Liver (tissue), 9 donors: Measurements from ENCODE around the gene CLDN17. TPM values are rescaled to one million over a fixed set of nuclear protein-coding genes. Genes with fewer than 3 reads are reported as not detected.

Experiments
- DNase-seq: peaks from one replicate; pipeline ENCODE4 v3.0.0-alpha.2; 2017; ENCODE audit warnings: low spot score
- H3K27ac ChIP-seq, 2 donors: one replicate each; pipeline ENCODE4 v1.7.0; 2013; ENCODE audit warnings: inconsistent platforms in 2 of 2, low read length in 2 of 2, control low read depth in 1 of 2, low read depth in 1 of 2, mild to moderate bottlenecking in 1 of 2
- H3K27me3 ChIP-seq, 4 donors: one replicate each; pipeline versions ENCODE4 v1.6.1 to v1.7.0; 2013; ENCODE audit warnings: low read length in 3 of 4, inconsistent platforms in 1 of 4, mild to moderate bottlenecking in 1 of 4, moderate library complexity in 1 of 4; ENCODE audit not compliant: control insufficient read depth in 4 of 4, insufficient read depth in 4 of 4
- H3K36me3 ChIP-seq, 4 donors: one replicate each; pipeline versions ENCODE4 v1.6.1 to v1.7.0; 2013; ENCODE audit warnings: low read length in 3 of 4, mild to moderate bottlenecking in 3 of 4, low read depth in 1 of 4, moderate library complexity in 1 of 4; ENCODE audit not compliant: control insufficient read depth in 4 of 4, insufficient read depth in 3 of 4
- H3K4me1 ChIP-seq, 4 donors: one replicate each; pipeline versions ENCODE4 v1.6.1 to v1.7.0; 2013; ENCODE audit warnings: low read length in 3 of 4, mild to moderate bottlenecking in 3 of 4, moderate library complexity in 1 of 4; ENCODE audit not compliant: control insufficient read depth in 4 of 4, insufficient read depth in 4 of 4
- H3K4me3 ChIP-seq, 3 donors: one replicate each; pipeline versions ENCODE4 v1.6.1 to v1.7.0; 2013; ENCODE audit warnings: low read length in 3 of 3, control low read depth in 1 of 3, low read depth in 1 of 3, mild to moderate bottlenecking in 1 of 3
- H3K9ac ChIP-seq, 2 donors: one replicate each; pipeline ENCODE4 v1.7.0; 2013; ENCODE audit warnings: low read length in 2 of 2, mild to moderate bottlenecking in 2 of 2, moderate library complexity in 2 of 2, control low read depth in 1 of 2, low read depth in 1 of 2
- H3K9me3 ChIP-seq, 4 donors: one replicate each; pipeline versions ENCODE4 v1.6.1 to v1.7.0; 2013; ENCODE audit warnings: low read length in 3 of 4; ENCODE audit not compliant: control insufficient read depth in 4 of 4
- EGR1 ChIP-seq, 2 donors: IDR thresholded peaks; 2 replicates each; pipeline ENCODE4 v1.6.1; 2016 to 2018; ENCODE audit warnings: antibody characterized with exemption in 2 of 2, low read depth in 2 of 2
- FOXA1 ChIP-seq: IDR thresholded peaks from 2 replicates; pipeline ENCODE4 v1.6.1; 2016; ENCODE audit warnings: antibody characterized with exemption
- FOXA2 ChIP-seq: IDR thresholded peaks from 2 replicates; pipeline ENCODE4 v1.6.1; 2016; ENCODE audit warnings: antibody characterized with exemption
- GABPA ChIP-seq, 2 donors: IDR thresholded peaks in 1 of 2; conservative IDR thresholded peaks in 1 of 2; 2 replicates each; pipeline ENCODE4 v1.6.1; 2016; ENCODE audit warnings: antibody characterized with exemption in 2 of 2, mild to moderate bottlenecking in 1 of 2, moderate library complexity in 1 of 2
- HNF4A ChIP-seq, 2 donors: conservative IDR thresholded peaks; 2 replicates each; pipeline ENCODE4 v1.6.1; 2016; ENCODE audit warnings: antibody characterized with exemption in 2 of 2, mild to moderate bottlenecking in 2 of 2
- HNF4G ChIP-seq: IDR thresholded peaks from 2 replicates; pipeline ENCODE4 v1.6.1; 2016; ENCODE audit warnings: antibody characterized with exemption
- JUND ChIP-seq, 2 donors: IDR thresholded peaks; 2 replicates each; pipeline ENCODE4 v1.6.1; 2016; ENCODE audit warnings: antibody characterized with exemption in 2 of 2
- NR2F2 ChIP-seq: IDR thresholded peaks from 2 replicates; pipeline ENCODE4 v1.6.1; 2016; ENCODE audit warnings: antibody characterized with exemption
- RAD21 ChIP-seq, 2 donors: IDR thresholded peaks; 2 replicates each; pipeline ENCODE4 v1.6.1; 2016; ENCODE audit warnings: antibody characterized with exemption in 2 of 2, mild to moderate bottlenecking in 2 of 2
- RXRA ChIP-seq, 2 donors: IDR thresholded peaks; 2 replicates each; pipeline ENCODE4 v1.6.1; 2017 to 2018; ENCODE audit warnings: antibody characterized with exemption in 2 of 2, mild to moderate bottlenecking in 1 of 2
- SP1 ChIP-seq: IDR thresholded peaks from 2 replicates; pipeline ENCODE4 v1.6.1; 2018; ENCODE audit warnings: antibody characterized with exemption, mild to moderate bottlenecking
- TAF1 ChIP-seq: conservative IDR thresholded peaks from 2 replicates; pipeline ENCODE4 v1.6.1; 2016; ENCODE audit warnings: antibody characterized with exemption, mild to moderate bottlenecking
- YY1 ChIP-seq: IDR thresholded peaks from 2 replicates; pipeline ENCODE4 v1.6.1; 2016; ENCODE audit warnings: antibody characterized with exemption, mild to moderate bottlenecking
- WGBS: extraction: QIAGEN DNeasy Blood & Tissue Kit; methylation state at CpG from one replicate; pipeline ENCODE4 v1.1.7; 2013; 5-methylcytosine and 5-hydroxymethylcytosine counted together
- polyA plus RNA-seq, 2 donors: library from polyadenylated mRNA; stranded (reverse) in 1 of 2; unstranded in 1 of 2; fragments of 200-250 nt in 1 of 2; fragments of >200 nt in 1 of 2; fragmentation: Nextera tagmentation in 1 of 2; extraction: Ambion mirVana in 1 of 2; gene quantifications; one replicate each; pipeline versions ENCODE4 v1.2.1 to v1.2.3, GENCODE V29; 2013 to 2015
- total RNA-seq, 2 donors: library from RNA; depleted of rRNA; stranded (reverse); fragments of >200 nt; gene quantifications; one replicate each; pipeline ENCODE4 v1.2.3, GENCODE V29; 2014
- TF ChIP-seq, protein P1 (sequence below): IDR thresholded peaks from 2 replicates; pipeline ENCODE4 v1.6.1; 2016; ENCODE audit warnings: antibody characterized with exemption
- TF ChIP-seq, protein P2 (sequence below): fragments of 150-350 bp; IDR thresholded peaks from 2 replicates; pipeline ENCODE4 v1.5.1; 2017; ENCODE audit warnings: improper control_type of control experiment, low read depth, low read length; ENCODE audit not compliant: missing input control
- TF ChIP-seq, protein P3 (sequence below): IDR thresholded peaks from 2 replicates; pipeline ENCODE4 v1.6.1; 2016; ENCODE audit warnings: antibody characterized with exemption
- TF ChIP-seq, protein P4 (sequence below): IDR thresholded peaks from 2 replicates; pipeline ENCODE4 v1.6.1; 2016; ENCODE audit warnings: antibody characterized with exemption, mild to moderate bottlenecking
- TF ChIP-seq, protein P5 (sequence below): IDR thresholded peaks from 2 replicates; pipeline ENCODE4 v1.6.1; 2016; ENCODE audit warnings: antibody characterized with exemption
- donor health status: healthy.
- donor health status: healthy.
- donor health status: healthy.
- donor health status: healthy.
- donor health status: healthy.

CLDN17 gene
- total and polyA plus RNA-seq, 4 donors: not detected

DNA sequence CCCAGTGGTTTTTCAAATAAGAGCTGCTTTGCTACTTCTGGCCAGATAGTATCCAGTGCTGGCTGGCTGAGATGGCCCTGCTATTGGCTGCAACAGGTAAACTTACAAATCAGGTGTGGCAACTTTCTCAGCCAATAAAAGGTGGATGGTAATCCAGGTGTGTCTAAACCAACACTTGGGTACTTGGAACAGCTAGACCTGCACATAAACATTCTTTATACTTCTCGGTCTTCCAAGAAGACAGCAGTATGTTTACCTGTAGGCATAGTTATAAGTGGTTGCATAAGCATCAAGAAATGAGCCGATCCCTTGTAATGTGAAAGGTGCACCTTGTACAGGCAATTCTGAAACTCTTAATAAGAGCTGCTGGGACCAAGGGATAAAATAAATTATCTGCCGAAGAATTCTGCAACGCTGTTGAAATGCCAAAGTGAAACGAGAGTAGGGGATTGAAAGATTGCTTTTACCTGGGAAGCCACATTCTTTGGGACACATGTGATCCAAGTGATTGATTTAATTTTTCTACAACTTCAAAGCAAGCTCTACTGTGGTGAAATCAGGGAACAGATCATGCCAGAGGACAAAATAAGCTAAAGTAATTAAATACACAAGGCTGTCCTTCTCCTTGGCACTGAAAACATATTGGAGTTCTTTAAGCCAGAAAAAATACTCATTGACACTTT, 49.6 kb upstream of the CLDN17 start, which contains the start of gene CLDN8:
CLDN8 (minus strand) TSS at position 57 of the 683 bp plus-strand sequence. CDS start 172 bp downstream, outside the sequence.
- H3K4me3 ChIP-seq: no peak within 1 kb of the TSS
- H3K4me1 ChIP-seq: no peaks in the 10 kb centered on the region
- no peak within 1 kb of the TSS for H3K9ac ChIP-seq
- DNase-seq: no peak
- no peaks in the 10 kb centered on the region for H3K27me3 ChIP-seq
- TF ChIP-seq, protein P1, sequence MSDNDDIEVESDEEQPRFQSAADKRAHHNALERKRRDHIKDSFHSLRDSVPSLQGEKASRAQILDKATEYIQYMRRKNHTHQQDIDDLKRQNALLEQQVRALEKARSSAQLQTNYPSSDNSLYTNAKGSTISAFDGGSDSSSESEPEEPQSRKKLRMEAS: no peak
- TF ChIP-seq FOXA2 (no peak), EGR1 (IDR thresholded peaks at IDR 0.05; ENCODE audit: low read depth in 2 of 2) (no peak), YY1 (no peak), RAD21 (IDR thresholded peaks at IDR 0.05) (no peak), HNF4A (conservative IDR thresholded peaks at IDR 0.05) (no peak), NR2F2 (no peak)
- TF ChIP-seq, protein P2, sequence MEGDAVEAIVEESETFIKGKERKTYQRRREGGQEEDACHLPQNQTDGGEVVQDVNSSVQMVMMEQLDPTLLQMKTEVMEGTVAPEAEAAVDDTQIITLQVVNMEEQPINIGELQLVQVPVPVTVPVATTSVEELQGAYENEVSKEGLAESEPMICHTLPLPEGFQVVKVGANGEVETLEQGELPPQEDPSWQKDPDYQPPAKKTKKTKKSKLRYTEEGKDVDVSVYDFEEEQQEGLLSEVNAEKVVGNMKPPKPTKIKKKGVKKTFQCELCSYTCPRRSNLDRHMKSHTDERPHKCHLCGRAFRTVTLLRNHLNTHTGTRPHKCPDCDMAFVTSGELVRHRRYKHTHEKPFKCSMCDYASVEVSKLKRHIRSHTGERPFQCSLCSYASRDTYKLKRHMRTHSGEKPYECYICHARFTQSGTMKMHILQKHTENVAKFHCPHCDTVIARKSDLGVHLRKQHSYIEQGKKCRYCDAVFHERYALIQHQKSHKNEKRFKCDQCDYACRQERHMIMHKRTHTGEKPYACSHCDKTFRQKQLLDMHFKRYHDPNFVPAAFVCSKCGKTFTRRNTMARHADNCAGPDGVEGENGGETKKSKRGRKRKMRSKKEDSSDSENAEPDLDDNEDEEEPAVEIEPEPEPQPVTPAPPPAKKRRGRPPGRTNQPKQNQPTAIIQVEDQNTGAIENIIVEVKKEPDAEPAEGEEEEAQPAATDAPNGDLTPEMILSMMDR: no peak
- TF ChIP-seq, protein P3, sequence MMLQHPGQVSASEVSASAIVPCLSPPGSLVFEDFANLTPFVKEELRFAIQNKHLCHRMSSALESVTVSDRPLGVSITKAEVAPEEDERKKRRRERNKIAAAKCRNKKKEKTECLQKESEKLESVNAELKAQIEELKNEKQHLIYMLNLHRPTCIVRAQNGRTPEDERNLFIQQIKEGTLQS: no peak
- H3K27ac ChIP-seq: no peak within 1 kb of the TSS
- no peaks in the 10 kb centered on the region for H3K36me3 ChIP-seq
- WGBS: 65% methylated on average over 5 of the region's 5 CpGs
- H3K9me3 ChIP-seq: no peaks in the 10 kb centered on the region

DNA sequence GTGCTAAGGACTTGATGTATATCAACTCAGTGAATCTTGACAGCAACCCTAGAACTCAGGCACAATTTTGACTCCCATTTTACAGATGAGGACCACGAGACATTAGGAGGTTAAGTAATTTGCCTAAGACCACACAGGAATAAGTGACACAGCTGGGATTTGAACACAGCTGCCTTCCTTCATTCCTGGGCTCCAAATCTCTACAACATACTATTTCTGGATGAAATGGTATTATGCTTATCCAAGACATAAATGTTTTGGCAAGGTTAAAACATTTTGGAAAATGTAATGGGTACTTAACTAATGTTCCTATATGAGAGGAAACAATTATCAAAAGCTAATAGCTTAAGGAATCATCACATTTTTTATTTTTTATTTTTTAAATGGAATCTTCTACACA, 44.5 kb upstream of the CLDN17 start:
- Histone ChIP-seq H3K4me1 (no peaks in the 10 kb centered on the region), H3K9ac (no peak overlapping the region), H3K36me3 (no peaks in the 10 kb centered on the region), H3K27me3 (no peaks in the 10 kb centered on the region), H3K4me3 (no peak overlapping the region), H3K27ac (no peak overlapping the region), H3K9me3 (no peaks in the 10 kb centered on the region)
- TF ChIP-seq TAF1 (no peak), EGR1 (IDR thresholded peaks at IDR 0.05; ENCODE audit: low read depth in 2 of 2) (no peak), HNF4G (no peak), HNF4A (conservative IDR thresholded peaks at IDR 0.05) (no peak), NR2F2 (no peak), YY1 (no peak), RXRA (IDR thresholded peaks at IDR 0.05) (no peak), JUND (IDR thresholded peaks at IDR 0.05) (no peak), FOXA2 (no peak), RAD21 (IDR thresholded peaks at IDR 0.05) (no peak), GABPA (IDR thresholded peaks at IDR 0.05 in 1 of 2, conservative IDR thresholded peaks at IDR 0.05 in 1 of 2) (no peak), SP1 (no peak), FOXA1 (no peak)
- TF ChIP-seq, protein P4, sequence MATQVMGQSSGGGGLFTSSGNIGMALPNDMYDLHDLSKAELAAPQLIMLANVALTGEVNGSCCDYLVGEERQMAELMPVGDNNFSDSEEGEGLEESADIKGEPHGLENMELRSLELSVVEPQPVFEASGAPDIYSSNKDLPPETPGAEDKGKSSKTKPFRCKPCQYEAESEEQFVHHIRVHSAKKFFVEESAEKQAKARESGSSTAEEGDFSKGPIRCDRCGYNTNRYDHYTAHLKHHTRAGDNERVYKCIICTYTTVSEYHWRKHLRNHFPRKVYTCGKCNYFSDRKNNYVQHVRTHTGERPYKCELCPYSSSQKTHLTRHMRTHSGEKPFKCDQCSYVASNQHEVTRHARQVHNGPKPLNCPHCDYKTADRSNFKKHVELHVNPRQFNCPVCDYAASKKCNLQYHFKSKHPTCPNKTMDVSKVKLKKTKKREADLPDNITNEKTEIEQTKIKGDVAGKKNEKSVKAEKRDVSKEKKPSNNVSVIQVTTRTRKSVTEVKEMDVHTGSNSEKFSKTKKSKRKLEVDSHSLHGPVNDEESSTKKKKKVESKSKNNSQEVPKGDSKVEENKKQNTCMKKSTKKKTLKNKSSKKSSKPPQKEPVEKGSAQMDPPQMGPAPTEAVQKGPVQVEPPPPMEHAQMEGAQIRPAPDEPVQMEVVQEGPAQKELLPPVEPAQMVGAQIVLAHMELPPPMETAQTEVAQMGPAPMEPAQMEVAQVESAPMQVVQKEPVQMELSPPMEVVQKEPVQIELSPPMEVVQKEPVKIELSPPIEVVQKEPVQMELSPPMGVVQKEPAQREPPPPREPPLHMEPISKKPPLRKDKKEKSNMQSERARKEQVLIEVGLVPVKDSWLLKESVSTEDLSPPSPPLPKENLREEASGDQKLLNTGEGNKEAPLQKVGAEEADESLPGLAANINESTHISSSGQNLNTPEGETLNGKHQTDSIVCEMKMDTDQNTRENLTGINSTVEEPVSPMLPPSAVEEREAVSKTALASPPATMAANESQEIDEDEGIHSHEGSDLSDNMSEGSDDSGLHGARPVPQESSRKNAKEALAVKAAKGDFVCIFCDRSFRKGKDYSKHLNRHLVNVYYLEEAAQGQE: no peak
- TF ChIP-seq, protein P2: no peak
- TF ChIP-seq, protein P3: no peak
- TF ChIP-seq, protein P5, sequence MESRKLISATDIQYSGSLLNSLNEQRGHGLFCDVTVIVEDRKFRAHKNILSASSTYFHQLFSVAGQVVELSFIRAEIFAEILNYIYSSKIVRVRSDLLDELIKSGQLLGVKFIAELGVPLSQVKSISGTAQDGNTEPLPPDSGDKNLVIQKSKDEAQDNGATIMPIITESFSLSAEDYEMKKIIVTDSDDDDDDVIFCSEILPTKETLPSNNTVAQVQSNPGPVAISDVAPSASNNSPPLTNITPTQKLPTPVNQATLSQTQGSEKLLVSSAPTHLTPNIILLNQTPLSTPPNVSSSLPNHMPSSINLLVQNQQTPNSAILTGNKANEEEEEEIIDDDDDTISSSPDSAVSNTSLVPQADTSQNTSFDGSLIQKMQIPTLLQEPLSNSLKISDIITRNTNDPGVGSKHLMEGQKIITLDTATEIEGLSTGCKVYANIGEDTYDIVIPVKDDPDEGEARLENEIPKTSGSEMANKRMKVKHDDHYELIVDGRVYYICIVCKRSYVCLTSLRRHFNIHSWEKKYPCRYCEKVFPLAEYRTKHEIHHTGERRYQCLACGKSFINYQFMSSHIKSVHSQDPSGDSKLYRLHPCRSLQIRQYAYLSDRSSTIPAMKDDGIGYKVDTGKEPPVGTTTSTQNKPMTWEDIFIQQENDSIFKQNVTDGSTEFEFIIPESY: no peak
- TF ChIP-seq, protein P1: no peak
- 40% methylated on average over 1 of the region's 1 CpG for WGBS
- no peak for DNase-seq
